Retinal pigment epithelial cell (primary cell): Measurements from ENCODE around the gene LAMA2.
A peak's percentile ranks its signal among the peaks of the same experiment; 100 is the strongest.

Experiments used
- DNase-seq: peaks from one replicate; pipeline ENCODE4 v3.0.0-alpha.2; 2010; ENCODE audit warnings: low read depth
- H3K4me3 ChIP-seq: 2 replicates; pipeline ENCODE4 v1.5.1; 2011; ENCODE audit warnings: mild to moderate bottlenecking, low read length, control low read depth, moderate library complexity
- CTCF ChIP-seq: conservative IDR thresholded peaks from 2 replicates; pipeline ENCODE4 v1.5.1; 2011; ENCODE audit warnings: low read depth, low read length, control low read depth, inconsistent platforms

LAMA2 gene

GRCh38 chr6:129485746-129486145, 602.8 kb downstream of the LAMA2 start:
- no peak for DNase-seq
- H3K4me3 ChIP-seq: no peak overlapping the region
- TF ChIP-seq CTCF: no peak

- TF ChIP-seq CTCF: no peak
- DNase-seq: no peak
- no peak overlapping the region for H3K4me3 ChIP-seq
These were observed 603.4 kb downstream of the LAMA2 start for GRCh38 chr6:129486327-129486726.

- TF ChIP-seq CTCF: no peak
- H3K4me3 ChIP-seq: no peak overlapping the region
- no peak for DNase-seq
These were observed 605.4 kb downstream of the LAMA2 start for GRCh38 chr6:129488313-129488712.

- no peak for TF ChIP-seq CTCF
- H3K4me3 ChIP-seq: no peak overlapping the region
- DNase-seq: no peak
These were observed 606.4 kb downstream of the LAMA2 start for GRCh38 chr6:129489215-129489765.

GRCh38 chr6:129490521-129491255, 607.8 kb downstream of the LAMA2 start:
- no peak for TF ChIP-seq CTCF
- peak; percentile 93 for DNase-seq
- H3K4me3 ChIP-seq: peak overlapping the region; percentile 48

GRCh38 chr6:129491436-129491835, 608.5 kb downstream of the LAMA2 start:
- DNase-seq: peak; percentile 8
- no peak overlapping the region for H3K4me3 ChIP-seq
- no peak for TF ChIP-seq CTCF

GRCh38 chr6:129492260-129492659, 609.3 kb downstream of the LAMA2 start:
- no peak overlapping the region for H3K4me3 ChIP-seq
- no peak for DNase-seq
- no peak for TF ChIP-seq CTCF
